GM12891 (cell line): Measurements from ENCODE around the gene ODAD4.

Source experiments
- POLR2A ChIP-seq: IDR thresholded peaks from 2 replicates; pipeline ENCODE4 v1.6.1; 2011; ENCODE audit warnings: low read depth, low read length, control low read depth
- POLR2AphosphoS5 ChIP-seq: IDR thresholded peaks from 2 replicates; pipeline ENCODE4 v1.6.1; 2011; ENCODE audit warnings: low read depth, low read length, control low read depth
- POU2F2 ChIP-seq: IDR thresholded peaks from 2 replicates; pipeline ENCODE4 v1.6.1; 2011; ENCODE audit warnings: low read depth, mild to moderate bottlenecking, control low read depth, low read length, moderate library complexity
- SPI1 ChIP-seq: IDR thresholded peaks from 2 replicates; pipeline ENCODE4 v1.6.1; 2011; ENCODE audit warnings: low read depth, low read length, control low read depth

DNA sequence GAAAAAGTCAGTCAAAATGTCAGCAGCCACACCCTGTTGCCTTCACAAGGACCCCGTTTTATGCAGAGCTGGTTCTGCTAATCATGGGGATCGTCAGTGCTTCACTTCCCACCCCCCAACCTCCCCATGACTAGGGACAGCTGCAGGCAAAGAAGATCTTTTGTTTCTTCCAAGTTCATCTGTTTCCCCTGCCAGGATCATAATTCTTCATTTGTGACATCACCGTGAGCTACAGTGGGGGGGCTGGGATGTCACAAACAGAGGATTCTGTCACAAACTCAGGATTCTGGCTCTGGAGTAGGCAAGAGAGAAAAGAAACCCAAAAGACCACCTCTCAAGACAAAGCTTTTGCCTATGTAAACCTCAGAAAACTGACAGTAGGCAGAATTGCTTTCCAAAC lies 62.2 kb downstream of the ODAD4 start:
- TF ChIP-seq POLR2A (no peak), POU2F2 (no peak), POLR2AphosphoS5 (no peak), SPI1 (no peak)
